Transverse colon (tissue), 4 donors: Measurements from ENCODE around the gene CDC42EP3. TPM values are rescaled to one million over a fixed set of nuclear protein-coding genes. Genes with fewer than 3 reads are reported as not detected.
A peak's percentile ranks its signal among the peaks of the same experiment; 100 is the strongest.

ENCODE experiments used
- DNase-seq: peaks from one replicate; pipeline ENCODE4 v3.0.0-alpha.2; 2019
- H3K27ac ChIP-seq, 4 donors: fragments of 200-600 bp; sonication (generic); 2 replicates each; pipeline ENCODE4 v1.5.1; 2016 to 2018; ENCODE audit warnings: inconsistent platforms in 4 of 4
- H3K27me3 ChIP-seq: fragments of 200-600 bp; sonication (generic); 2 replicates; pipeline ENCODE4 v1.5.1; 2017; ENCODE audit warnings: inconsistent platforms
- H3K36me3 ChIP-seq, 4 donors: fragments of 200-600 bp; sonication (generic); 2 replicates each; pipeline ENCODE4 v1.5.1; 2017 to 2019; ENCODE audit warnings: inconsistent platforms in 4 of 4
- H3K4me1 ChIP-seq, 4 donors: fragments of 200-600 bp; sonication (generic); 2 replicates each; pipeline ENCODE4 v1.5.1; 2017 to 2020; ENCODE audit warnings: inconsistent platforms in 4 of 4
- H3K4me3 ChIP-seq, 4 donors: fragments of 200-600 bp; sonication (generic); 1 replicate in 1 of 4; 2 replicates in 3 of 4; pipeline versions ENCODE4 v1.5.1 to v1.6.1; 2017 to 2019; ENCODE audit warnings: inconsistent platforms in 4 of 4
- H3K9me3 ChIP-seq, 2 donors: fragments of 200-600 bp; sonication (generic); 2 replicates each; pipeline ENCODE4 v1.5.1; 2017 to 2019; ENCODE audit warnings: inconsistent platforms in 2 of 2
- EP300 ChIP-seq: sonication (generic); formaldehyde crosslinking; IDR thresholded peaks from one replicate; pipeline ENCODE4 v1.6.1; 2017; ENCODE audit warnings: antibody characterized with exemption, low read depth
- POLR2A ChIP-seq: fragments of 450-650 bp; IDR thresholded peaks from one replicate; pipeline ENCODE4 v1.6.1; 2016; ENCODE audit warnings: antibody characterized with exemption, mild to moderate bottlenecking, moderate library complexity
- POLR2AphosphoS5 ChIP-seq, 3 donors: sonication (generic); formaldehyde crosslinking; IDR thresholded peaks; one replicate each; pipeline ENCODE4 v1.6.1; 2016; ENCODE audit warnings: antibody characterized with exemption in 3 of 3
- WGBS, 2 donors: methylation state at CpG; one replicate each; pipeline ENCODE4 v1.1.5; 2018; ENCODE audit warnings: low coverage in 1 of 2; 5-methylcytosine and 5-hydroxymethylcytosine counted together
- in situ Hi-C, 4 donors: fragments of 200-750 bp; cut with MboI; loops; one replicate each; pipeline versions ENCODE4 v1.15.0 to v1.15.1; 2017; ENCODE audit warnings: low sequenced_read_pairs in 3 of 4, low pct_ligation_motif_present in 1 of 4, low pct_unique_long_range_greater_than_20kb in 1 of 4
- intact Hi-C: fragments of 100-400 bp; cut with DNase I; formaldehyde crosslinking; loops from one replicate; pipeline ENCODE4 v1.15.1; 2023; ENCODE audit warnings: low total_unique reads
- total RNA-seq, 4 donors: library from RNA; depleted of rRNA; stranded (reverse); fragments of >200 nt; gene quantifications; one replicate each; pipeline ENCODE4 v1.1.0, GENCODE V29; 2016
- TF ChIP-seq, protein P1 (sequence below), 5 experiments: fragments of 200-600 bp in 3 of 5; fragments of 450-650 bp in 2 of 5; sonication (generic) in 3 of 5; IDR thresholded peaks; 1 replicate in 2 of 5; 2 replicates in 3 of 5; pipeline ENCODE4 v1.5.1; 2016 to 2017; ENCODE audit warnings: antibody characterized with exemption in 5 of 5, inconsistent platforms in 3 of 5, mild to moderate bottlenecking in 2 of 5, moderate library complexity in 1 of 5

The CDC42EP3 gene
- total RNA-seq, 4 donors from 2014 or later = 20.6 to 104 (median 31.8) TPM

DNA sequence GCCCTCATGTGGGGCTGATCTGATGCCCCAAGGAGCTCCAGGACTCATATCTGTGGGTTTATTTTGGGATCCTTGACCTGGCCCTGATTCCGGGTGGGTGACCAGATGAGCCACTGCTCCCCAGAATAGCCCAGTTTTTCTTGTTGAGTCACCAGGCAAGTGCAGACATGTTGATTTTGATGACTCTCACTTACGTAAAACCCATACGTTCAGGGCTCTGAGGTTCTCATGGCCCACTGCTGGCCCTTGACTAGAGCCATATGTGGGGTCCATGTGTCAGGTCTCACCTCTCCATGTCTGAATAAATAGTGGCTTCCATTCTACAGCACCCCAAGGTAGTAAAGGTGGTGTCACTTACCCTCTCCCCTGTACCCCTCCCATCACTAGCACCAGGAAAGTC, 41.9 kb downstream of the CDC42EP3 start:
- Histone ChIP-seq H3K27ac (no peak overlapping the region), H3K4me3 (no peak overlapping the region), H3K4me1 (peaks cover 0 to 18% (median 0%) of the 10 kb centered on the region in 4 donors), H3K36me3 (no peaks in the 10 kb centered on the region), H3K9me3 (no peaks in the 10 kb centered on the region), H3K27me3 (no peaks in the 10 kb centered on the region)
- TF ChIP-seq POLR2AphosphoS5 (IDR thresholded peaks at IDR 0.05) (no peak), EP300 (no peak), POLR2A (no peak)
- TF ChIP-seq, protein P1, sequence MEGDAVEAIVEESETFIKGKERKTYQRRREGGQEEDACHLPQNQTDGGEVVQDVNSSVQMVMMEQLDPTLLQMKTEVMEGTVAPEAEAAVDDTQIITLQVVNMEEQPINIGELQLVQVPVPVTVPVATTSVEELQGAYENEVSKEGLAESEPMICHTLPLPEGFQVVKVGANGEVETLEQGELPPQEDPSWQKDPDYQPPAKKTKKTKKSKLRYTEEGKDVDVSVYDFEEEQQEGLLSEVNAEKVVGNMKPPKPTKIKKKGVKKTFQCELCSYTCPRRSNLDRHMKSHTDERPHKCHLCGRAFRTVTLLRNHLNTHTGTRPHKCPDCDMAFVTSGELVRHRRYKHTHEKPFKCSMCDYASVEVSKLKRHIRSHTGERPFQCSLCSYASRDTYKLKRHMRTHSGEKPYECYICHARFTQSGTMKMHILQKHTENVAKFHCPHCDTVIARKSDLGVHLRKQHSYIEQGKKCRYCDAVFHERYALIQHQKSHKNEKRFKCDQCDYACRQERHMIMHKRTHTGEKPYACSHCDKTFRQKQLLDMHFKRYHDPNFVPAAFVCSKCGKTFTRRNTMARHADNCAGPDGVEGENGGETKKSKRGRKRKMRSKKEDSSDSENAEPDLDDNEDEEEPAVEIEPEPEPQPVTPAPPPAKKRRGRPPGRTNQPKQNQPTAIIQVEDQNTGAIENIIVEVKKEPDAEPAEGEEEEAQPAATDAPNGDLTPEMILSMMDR (IDR thresholded peaks at IDR 0.05) = no peak
- in situ Hi-C loops (no loop called here), intact Hi-C loops (no loop called here)
- 100% methylated on average over 3 of the region's 3 CpGs; no CpG with 5 or more reads in 1 of the 2 donors for WGBS, 2 donors
- DNase-seq = no peak

DNA sequence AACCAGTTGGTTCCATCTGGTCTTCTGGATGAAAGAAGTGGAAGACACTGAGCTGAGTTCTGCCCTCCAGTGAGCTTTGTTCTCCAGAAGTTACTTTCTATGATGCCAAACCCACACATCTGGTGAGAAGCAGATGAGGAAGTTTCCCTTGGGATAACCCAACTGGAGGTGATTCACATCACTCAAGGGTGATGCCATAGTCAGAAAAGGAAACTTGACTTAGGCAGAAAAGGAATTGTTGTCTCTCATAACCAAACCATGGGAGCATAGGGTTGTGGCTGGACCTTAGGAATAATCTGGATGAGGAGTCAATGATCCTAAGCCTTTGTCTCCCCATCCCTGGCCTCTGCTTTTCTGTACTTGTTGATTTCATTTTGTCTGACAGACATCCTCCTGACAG, 43.7 kb downstream of the CDC42EP3 start:
- H3K36me3 ChIP-seq = no peaks in the 10 kb centered on the region
- in situ Hi-C loops = no loop called here
- intact Hi-C loops = no loop called here
- no peak for TF ChIP-seq EP300
- no peak for TF ChIP-seq POLR2A
- TF ChIP-seq POLR2AphosphoS5 (IDR thresholded peaks at IDR 0.05) = no peak
- TF ChIP-seq, protein P1 (IDR thresholded peaks at IDR 0.05) = no peak
- H3K4me1 ChIP-seq = peaks cover 0 to 27% (median 0%) of the 10 kb centered on the region in 4 donors
- H3K27ac ChIP-seq = no peak overlapping the region
- H3K9me3 ChIP-seq = no peaks in the 10 kb centered on the region
- H3K27me3 ChIP-seq = no peaks in the 10 kb centered on the region
- H3K4me3 ChIP-seq = no peak overlapping the region
- DNase-seq = no peak

DNA sequence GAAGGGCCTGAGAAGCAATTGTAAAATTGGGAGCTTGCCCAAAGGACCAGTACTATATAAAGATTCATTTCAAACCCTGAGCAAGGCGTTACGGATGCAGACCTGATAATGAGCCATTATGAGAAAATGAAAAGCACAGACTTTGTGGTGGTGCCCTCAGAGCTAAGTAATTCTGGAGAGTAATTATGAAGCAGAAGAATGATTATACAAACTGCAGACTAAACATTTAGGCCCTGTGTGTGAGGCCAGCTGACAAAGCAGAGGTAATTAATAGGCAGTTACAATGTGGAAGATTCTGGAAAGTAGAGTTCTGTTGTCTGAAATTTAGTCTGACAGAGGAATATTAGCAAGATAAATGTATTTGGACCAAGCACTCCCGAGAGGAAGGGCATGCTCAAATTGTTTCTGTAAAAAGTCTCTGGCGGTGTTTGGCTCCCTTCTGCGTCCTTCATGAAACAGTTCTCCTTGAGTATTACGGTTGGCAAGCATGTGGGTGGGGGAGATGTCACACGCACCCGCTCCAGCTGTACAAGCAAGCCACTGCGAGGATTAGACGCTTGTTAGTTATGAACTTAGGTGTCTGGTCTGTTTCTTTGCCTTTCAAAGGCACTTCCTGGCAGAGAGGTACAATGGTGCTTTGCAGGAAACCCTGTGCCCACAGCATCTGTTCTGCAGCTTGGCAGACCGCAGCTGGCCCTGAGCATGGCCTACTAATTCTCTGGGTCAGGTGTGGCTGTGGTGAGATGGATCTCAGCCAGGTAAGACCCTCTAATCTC, 45.5 kb downstream of the CDC42EP3 start:
- in situ Hi-C loops = no loop called here
- H3K27ac ChIP-seq = peak overlapping the region; percentile 24 to 69 (median 68)
- no peaks in the 10 kb centered on the region for H3K9me3 ChIP-seq
- DNase-seq = peak; percentile 45
- H3K27me3 ChIP-seq = no peaks in the 10 kb centered on the region
- intact Hi-C loops = no loop called here
- peaks cover 0 to 27% (median 0%) of the 10 kb centered on the region in 4 donors for H3K4me1 ChIP-seq
- no peak overlapping the region for H3K4me3 ChIP-seq
- TF ChIP-seq, protein P1 (IDR thresholded peaks at IDR 0.05) = no peak
- no peak for TF ChIP-seq POLR2A
- TF ChIP-seq POLR2AphosphoS5 (IDR thresholded peaks at IDR 0.05) = peak; percentile 31 to 74 (median 58)
- no peak for TF ChIP-seq EP300
- WGBS, 2 donors = 58 to 81% methylated on average over 3 to 11 of the region's 11 CpGs
- no peaks in the 10 kb centered on the region for H3K36me3 ChIP-seq

DNA sequence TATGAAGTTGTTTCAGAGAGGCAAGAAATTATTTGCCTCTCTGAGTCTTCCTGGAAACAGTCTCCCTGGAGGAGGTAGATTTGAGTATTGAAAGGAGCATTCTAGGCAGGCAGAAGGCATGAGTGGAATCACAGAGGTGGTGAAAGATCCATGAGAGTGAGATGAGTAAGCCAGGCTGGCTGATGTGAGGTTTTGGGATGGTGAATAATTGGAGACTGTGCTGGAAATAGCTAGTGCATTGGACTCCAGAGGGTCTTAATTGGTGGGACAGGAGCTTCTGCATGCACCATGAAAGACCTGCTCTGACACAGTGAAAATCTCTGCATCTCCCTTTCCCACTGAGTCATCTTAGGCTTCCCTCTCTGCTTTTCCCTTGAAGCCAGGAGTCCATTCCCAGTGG, 46.3 kb downstream of the CDC42EP3 start:
- no peaks in the 10 kb centered on the region for H3K9me3 ChIP-seq

More for the DNA sequence above, 46.3 kb downstream of the CDC42EP3 start:
- no peak overlapping the region for H3K4me3 ChIP-seq
- peaks cover 0 to 27% (median 0%) of the 10 kb centered on the region in 4 donors for H3K4me1 ChIP-seq
- intact Hi-C loops (no loop called here), in situ Hi-C loops (no loop called here)
- H3K27ac ChIP-seq = peak overlapping the region; percentile 24 to 69 (median 68)
- DNase-seq = no peak
- no peak for TF ChIP-seq POLR2AphosphoS5 (IDR thresholded peaks at IDR 0.05)
- no peak for TF ChIP-seq POLR2A
- no peak for TF ChIP-seq EP300
- no peaks in the 10 kb centered on the region for H3K27me3 ChIP-seq
- no peaks in the 10 kb centered on the region for H3K36me3 ChIP-seq
